COLO829 (cell line): ENCODE data around the gene LYZ.
"Not testable (repeated sequence)": the region's sequence is repeated elsewhere in the genome, so short reads cannot be mapped to it uniquely, and the experiment has no call there.

Source experiments
- DNase-seq: peaks from one replicate; pipeline ENCODE4 v3.0.0; 2012; ENCODE audit warnings: low spot score

LYZ gene

DNA sequence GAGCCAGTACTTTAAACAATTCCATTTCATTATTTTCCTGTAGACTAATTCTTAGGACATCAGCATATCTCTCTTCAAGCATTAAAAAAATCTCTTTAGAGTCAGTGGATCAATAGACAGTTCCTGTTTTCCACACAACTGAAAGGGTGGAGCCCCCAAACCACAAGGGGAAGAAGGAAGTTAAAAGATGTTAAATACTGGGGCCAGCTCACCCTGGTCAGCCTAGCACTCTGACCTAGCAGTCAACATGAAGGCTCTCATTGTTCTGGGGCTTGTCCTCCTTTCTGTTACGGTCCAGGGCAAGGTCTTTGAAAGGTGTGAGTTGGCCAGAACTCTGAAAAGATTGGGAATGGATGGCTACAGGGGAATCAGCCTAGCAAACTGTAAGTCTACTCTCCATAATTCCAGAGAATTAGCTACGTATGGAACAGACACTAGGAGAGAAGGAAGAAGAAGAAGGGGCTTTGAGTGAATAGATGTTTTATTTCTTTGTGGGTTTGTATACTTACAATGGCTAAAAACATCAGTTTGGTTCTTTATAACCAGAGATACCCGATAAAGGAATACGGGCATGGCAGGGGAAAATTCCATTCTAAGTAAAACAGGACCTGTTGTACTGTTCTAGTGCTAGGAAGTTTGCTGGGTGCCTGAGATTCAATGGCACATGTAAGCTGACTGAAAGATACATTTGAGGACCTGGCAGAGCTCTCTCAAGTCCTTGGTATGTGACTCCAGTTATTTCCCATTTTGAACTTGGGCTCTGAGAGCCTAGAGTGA, at the start of gene LYZ:
TSS of gene LYZ (plus strand) at position 220 of the 777 bp plus-strand sequence. CDS start at position 248, 28 bp downstream.
- DNase-seq, result peak; percentile 27

- DNase-seq, result no peak
These were observed 49.2 kb upstream of the LYZ start for GRCh38 chr12:69298947-69299346.

DNA sequence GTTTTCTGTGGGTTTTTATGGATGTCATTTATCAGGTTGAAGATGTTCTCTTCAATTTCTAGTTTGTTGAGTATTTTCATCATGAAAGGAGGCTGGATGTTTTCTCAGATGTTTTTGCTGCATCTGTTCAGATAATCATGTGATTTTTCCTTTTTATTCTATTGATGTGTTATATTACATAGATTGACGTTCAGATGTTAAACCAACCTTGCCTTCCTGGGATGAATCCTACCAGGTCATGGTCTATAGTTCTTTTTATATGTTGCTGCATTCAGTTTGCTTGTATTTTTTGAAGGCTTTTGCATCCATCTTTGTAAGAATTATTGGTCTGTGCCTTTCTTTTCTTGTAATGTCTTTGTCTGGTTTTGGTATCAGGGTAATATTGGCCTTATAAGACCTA, 43.9 kb upstream of the LYZ start:
- no peak for DNase-seq

- no peak for DNase-seq
These were observed 38.7 kb upstream of the LYZ start for GRCh38 chr12:69309461-69309860.

DNA sequence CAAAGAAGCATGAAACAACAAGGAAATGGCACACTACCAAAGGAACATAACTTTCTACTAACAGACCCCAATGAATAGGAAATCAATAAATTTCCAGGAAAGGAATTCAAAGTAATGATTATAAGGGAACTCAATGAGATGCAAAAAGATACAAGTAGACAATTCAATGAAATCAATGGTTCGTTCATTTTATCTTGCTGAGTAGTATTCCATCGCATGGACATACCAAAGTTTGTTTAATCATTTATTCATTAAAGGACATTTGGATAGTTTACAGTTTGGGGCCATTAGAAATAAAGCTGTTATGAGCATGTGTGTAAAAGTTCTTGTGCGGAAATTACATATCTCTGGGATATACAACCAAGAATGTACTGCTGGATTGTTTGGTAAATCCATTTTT, 35.0 kb upstream of the LYZ start:
- DNase-seq, result no peak

DNA sequence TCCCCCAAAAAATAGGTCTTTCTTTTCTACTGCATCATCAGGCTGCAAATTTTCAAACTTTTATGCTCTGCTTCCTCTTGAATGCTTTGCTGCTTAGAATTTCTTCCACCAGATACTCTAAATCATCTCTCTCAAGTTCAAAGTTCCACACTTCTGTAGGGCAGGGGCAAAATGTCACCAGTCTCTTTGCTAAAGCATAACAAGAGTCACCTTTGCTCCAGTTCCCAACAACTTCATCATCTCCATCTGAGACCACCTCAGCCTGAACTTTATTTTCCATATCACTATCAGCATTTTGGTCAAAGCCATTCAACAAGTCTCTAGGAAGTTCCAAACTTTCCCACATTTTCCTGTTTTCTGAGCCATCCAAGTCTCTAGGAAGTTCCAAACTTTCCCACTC, 31.4 kb upstream of the LYZ start:
- not testable (repeated sequence) for DNase-seq

- not testable (repeated sequence) for DNase-seq
These were observed 30.9 kb upstream of the LYZ start for GRCh38 chr12:69317233-69317632.

- no peak for DNase-seq
These were observed 30.0 kb upstream of the LYZ start for GRCh38 chr12:69318225-69318624.

- no peak for DNase-seq
These were observed 26.8 kb upstream of the LYZ start for GRCh38 chr12:69321351-69321750.

DNA sequence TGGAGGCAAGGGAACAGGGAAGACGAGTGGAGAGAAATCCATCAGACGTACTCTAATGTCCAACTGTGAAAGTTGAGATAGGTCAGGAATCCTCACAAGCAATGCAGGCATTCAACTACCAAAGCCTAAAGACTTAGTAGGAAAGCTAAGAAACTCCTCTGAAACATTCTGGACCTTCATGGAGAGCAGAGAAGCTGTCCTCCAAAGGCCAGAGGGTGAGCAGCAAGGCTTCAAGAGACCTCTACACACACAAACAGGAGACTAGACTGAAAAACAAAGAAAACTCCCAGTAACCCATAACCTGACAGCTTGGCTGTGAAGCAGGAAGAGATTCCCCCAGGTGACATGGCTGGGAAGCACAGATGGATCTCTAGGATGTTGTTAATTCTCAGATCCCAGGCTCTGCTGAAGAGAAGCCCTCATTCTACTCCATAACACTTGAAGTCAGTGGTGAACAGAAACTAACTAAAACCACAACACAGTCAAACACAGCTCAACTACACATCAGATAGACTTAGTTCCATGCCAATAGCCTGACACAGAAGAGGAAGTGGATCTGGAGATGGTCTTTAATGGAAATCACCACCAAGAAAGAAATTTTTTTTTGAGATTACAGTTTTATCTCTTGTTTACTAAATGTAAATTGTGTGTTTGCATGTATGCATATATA, 23.2 kb upstream of the LYZ start:
- no peak for DNase-seq

DNA sequence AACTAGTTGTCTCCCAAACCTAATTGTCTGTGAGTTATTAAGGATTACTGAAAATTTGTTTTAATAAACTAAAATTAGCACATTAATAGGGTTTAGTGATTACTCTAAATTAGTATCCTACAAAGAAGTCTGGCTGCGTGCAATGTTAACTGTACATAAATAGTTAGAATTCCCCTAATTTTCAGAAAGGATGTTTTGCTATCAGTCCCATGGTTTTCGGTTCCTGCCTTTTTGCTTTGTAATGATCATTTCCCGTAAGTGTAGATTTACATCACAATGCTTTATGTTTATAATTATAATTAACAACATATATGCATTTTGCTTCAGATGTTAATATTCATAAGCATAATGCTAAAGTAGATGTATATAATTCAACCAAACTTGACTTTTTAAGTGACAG, 19.8 kb upstream of the LYZ start:
- DNase-seq, result no peak

- no peak for DNase-seq
These were observed 18.3 kb upstream of the LYZ start for GRCh38 chr12:69329669-69330428.

- no peak for DNase-seq
These were observed 17.4 kb upstream of the LYZ start for GRCh38 chr12:69330475-69331473.

- no peak for DNase-seq
These were observed 16.7 kb upstream of the LYZ start for GRCh38 chr12:69331519-69331908.

- no peak for DNase-seq
These were observed 16.1 kb upstream of the LYZ start for GRCh38 chr12:69331909-69332684.

- no peak for DNase-seq
These were observed 15.3 kb upstream of the LYZ start for GRCh38 chr12:69332815-69333358.

DNA sequence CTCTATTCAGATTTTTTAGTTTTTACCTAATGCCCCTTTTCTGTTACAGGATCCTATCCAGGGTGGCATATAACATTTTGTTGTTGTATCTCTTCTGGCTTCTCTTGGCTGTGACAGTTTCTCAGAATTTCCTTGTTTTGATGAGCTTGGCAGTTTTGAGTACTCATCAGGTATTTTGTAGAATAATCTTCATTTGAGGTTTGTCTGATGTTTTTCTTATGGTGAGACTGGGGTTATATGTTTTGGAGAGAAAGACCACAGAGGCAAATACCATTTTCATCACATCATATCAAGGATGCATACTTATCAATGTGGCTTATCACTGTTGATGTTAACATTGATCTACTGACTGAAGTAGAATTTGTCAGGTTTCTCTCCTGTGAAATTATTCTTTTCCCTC, 14.0 kb upstream of the LYZ start:
- no peak for DNase-seq

- no peak for DNase-seq
These were observed 10.7 kb upstream of the LYZ start for GRCh38 chr12:69337311-69338090.

GRCh38 chr12:69338120-69338859, 9.9 kb upstream of the LYZ start:
- no peak for DNase-seq
